Neural cell (in vitro differentiated cells): ENCODE results near the gene PACS2.

ENCODE experiments used
- EZH2 ChIP-seq: fragments of 200-600, 300-800 bp; shearing (Covaris generic), sonication (generic); IDR thresholded peaks from 2 replicates; pipeline ENCODE4 v1.6.1; 2014; ENCODE audit warnings: antibody characterized with exemption, low read length, borderline replicate concordance, mild to moderate bottlenecking; ENCODE audit not compliant: insufficient read depth, poor library complexity, severe bottlenecking
- POLR2AphosphoS5 ChIP-seq: IDR thresholded peaks from 2 replicates; pipeline ENCODE4 v1.6.1; 2012
- TF ChIP-seq, protein P1 (sequence below): fragments of 450-650 bp; IDR thresholded peaks from 2 replicates; pipeline ENCODE4 v1.5.1; 2014; ENCODE audit warnings: antibody characterized with exemption, mild to moderate bottlenecking, moderate library complexity; ENCODE audit not compliant: poor library complexity, severe bottlenecking

DNA sequence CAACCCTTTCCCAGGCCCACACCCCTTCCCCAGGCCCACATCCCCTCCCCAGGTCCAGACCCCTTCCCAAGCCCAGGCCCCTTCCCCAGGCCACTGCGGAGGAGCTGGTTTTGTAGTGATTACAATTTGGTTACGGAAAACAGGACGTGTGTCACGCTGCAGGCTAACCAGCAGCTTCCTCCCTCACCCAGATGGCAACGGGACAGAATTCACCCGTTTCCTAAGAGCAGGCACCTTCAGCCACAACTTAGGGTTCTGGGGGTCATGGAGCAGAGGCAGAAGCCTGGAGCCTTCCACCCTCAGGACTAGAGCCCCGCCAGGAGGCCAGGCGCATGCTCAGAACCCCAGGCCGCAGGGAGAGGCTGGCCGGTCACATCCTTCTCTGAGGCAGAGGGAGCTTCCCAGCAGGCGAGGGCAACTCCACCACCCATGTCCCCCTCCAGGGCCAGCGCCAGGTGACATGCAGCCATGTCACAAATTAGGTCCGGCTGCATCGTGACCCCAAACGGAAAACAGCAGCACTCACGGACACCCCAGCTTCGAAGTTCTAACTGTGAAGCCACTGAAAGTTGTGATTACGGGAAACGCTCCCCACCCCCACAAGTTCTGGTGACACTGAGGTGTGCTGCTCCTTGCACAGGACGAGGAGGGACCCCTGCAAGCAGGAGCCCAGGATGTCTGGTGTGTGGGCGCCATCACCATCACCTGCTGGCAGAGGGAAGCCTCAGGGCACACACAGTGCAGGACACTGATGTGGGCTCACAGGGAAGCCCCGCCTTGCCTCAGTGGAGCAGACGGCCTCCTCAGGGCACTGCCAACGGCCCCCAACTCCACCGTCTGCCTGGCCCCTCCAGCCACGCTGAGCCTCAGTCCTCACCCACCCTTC lies 21.5 kb upstream of the PACS2 start:
- TF ChIP-seq, protein P1, sequence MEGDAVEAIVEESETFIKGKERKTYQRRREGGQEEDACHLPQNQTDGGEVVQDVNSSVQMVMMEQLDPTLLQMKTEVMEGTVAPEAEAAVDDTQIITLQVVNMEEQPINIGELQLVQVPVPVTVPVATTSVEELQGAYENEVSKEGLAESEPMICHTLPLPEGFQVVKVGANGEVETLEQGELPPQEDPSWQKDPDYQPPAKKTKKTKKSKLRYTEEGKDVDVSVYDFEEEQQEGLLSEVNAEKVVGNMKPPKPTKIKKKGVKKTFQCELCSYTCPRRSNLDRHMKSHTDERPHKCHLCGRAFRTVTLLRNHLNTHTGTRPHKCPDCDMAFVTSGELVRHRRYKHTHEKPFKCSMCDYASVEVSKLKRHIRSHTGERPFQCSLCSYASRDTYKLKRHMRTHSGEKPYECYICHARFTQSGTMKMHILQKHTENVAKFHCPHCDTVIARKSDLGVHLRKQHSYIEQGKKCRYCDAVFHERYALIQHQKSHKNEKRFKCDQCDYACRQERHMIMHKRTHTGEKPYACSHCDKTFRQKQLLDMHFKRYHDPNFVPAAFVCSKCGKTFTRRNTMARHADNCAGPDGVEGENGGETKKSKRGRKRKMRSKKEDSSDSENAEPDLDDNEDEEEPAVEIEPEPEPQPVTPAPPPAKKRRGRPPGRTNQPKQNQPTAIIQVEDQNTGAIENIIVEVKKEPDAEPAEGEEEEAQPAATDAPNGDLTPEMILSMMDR = no peak
- no peak for TF ChIP-seq POLR2AphosphoS5
- TF ChIP-seq EZH2 = no peak
